Stimulated activated memory B cell treated with anti-CD40 and anti-IgM and Interleukin-4, amounts not matched to agents 10 μg/mL and 1 μg/mL and 100 μg/mL, for 72 hours (primary cell): Measurements from ENCODE around the gene PSMC3.

Experiments used
- ATAC-seq: fragments of 150-1000 bp; cut with Tn5 transposase; 2 replicates; pipeline ENCODE4 v1.10.0; 2021
- H3K27ac Mint-ChIP-seq: one replicate; pipeline ENCODE4 v1.8.0; 2022; ENCODE audit warnings: mild to moderate bottlenecking, mixed read lengths
- H3K27me3 Mint-ChIP-seq: one replicate; pipeline ENCODE4 v1.8.0; 2022; ENCODE audit warnings: mixed read lengths
- H3K36me3 Mint-ChIP-seq: one replicate; pipeline ENCODE4 v1.8.0; 2022; ENCODE audit warnings: mixed read lengths
- H3K4me1 Mint-ChIP-seq: one replicate; pipeline ENCODE4 v1.8.0; 2022; ENCODE audit warnings: mixed read lengths
- H3K4me3 Mint-ChIP-seq: one replicate; pipeline ENCODE4 v1.8.0; 2022; ENCODE audit warnings: mild to moderate bottlenecking, moderate library complexity, mixed read lengths
- H3K9me3 Mint-ChIP-seq: one replicate; pipeline ENCODE4 v1.8.0; 2022; ENCODE audit warnings: mixed read lengths

Gene PSMC3

GRCh38 chr11:47434011-47434786, 8.0 kb upstream of the PSMC3 start:
- no peak overlapping the region for H3K4me3 Mint-ChIP-seq
- H3K27ac Mint-ChIP-seq = no peak overlapping the region
- H3K4me1 Mint-ChIP-seq = no peaks in the 10 kb centered on the region
- no peaks in the 10 kb centered on the region for H3K9me3 Mint-ChIP-seq
- no peaks in the 10 kb centered on the region for H3K27me3 Mint-ChIP-seq
- ATAC-seq = no peak
- no peaks in the 10 kb centered on the region for H3K36me3 Mint-ChIP-seq

DNA sequence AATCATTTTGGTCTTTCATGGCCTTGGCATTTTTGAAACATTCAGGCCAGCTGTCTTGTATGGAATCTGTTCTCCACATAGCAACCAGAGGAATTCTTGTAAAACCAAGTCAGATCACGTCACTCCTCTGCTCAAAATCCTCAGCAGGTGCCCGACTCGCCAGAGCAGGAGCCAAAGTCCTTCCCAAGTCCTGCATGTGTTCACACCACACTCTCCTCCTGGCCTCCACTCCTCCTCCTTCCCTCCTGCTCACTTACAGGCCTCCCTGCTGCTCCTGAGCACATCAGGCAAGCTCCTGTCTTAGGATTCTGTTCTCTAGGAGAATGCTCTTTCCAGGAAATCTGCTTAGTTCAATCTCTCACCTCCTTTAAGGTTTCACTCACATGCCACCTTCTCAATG, 6.9 kb upstream of the PSMC3 start:
- Mint-ChIP-seq H3K4me1 (no peaks in the 10 kb centered on the region), H3K4me3 (no peak overlapping the region), H3K27ac (no peak overlapping the region), H3K9me3 (no peaks in the 10 kb centered on the region), H3K36me3 (no peaks in the 10 kb centered on the region), H3K27me3 (no peaks in the 10 kb centered on the region)
- ATAC-seq = no peak

DNA sequence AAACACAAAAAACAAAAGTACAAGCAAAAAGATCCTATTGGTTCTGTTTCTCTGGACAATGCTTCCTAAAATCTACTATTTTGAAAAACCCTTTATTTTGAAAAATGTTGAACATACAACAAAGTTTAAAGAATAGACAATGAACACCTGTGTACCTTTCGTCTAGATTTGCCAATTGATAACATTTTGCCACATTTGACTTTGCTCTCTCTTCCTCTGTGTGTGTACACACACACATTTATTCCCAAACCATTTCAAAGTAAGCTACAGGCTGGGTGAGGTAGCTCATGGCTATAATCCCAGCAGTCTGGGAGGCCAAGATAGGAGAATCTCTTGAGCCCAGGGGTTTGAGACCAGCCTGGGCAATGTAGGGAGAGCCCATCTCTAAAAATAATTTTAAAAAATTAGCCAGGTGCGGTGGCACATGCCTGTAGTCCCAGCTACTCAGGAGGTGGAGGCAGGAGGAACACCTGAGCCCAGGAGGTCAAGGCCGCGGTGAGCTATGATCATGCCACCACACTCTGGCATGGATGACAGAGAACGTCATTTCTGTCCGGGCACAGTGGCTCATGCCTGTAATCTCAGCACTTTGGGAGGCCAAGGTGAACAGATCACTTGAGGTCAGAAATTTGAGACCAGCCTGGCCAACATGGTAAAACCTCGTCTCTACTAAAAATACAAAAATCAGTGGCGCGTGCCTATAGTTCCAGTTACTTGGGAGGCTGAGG, 5.3 kb upstream of the PSMC3 start:
- H3K27ac Mint-ChIP-seq = no peak overlapping the region
- no peak overlapping the region for H3K4me3 Mint-ChIP-seq
- no peaks in the 10 kb centered on the region for H3K36me3 Mint-ChIP-seq
- no peaks in the 10 kb centered on the region for H3K27me3 Mint-ChIP-seq
- H3K9me3 Mint-ChIP-seq = no peaks in the 10 kb centered on the region
- no peak for ATAC-seq
- H3K4me1 Mint-ChIP-seq = no peaks in the 10 kb centered on the region

- no peak overlapping the region for H3K4me3 Mint-ChIP-seq
- H3K9me3 Mint-ChIP-seq = no peaks in the 10 kb centered on the region
- no peaks in the 10 kb centered on the region for H3K27me3 Mint-ChIP-seq
- no peak overlapping the region for H3K27ac Mint-ChIP-seq
- ATAC-seq = no peak
- peaks cover 8% of the 10 kb centered on the region for H3K36me3 Mint-ChIP-seq
- H3K4me1 Mint-ChIP-seq = peaks cover 8% of the 10 kb centered on the region
These were observed 4.3 kb upstream of the PSMC3 start for GRCh38 chr11:47430524-47430923.

GRCh38 chr11:47425611-47426010, 628 bp downstream of the PSMC3 start:
- Mint-ChIP-seq H3K4me3 (peak overlapping the region; percentile 91), H3K27me3 (no peaks in the 10 kb centered on the region), H3K27ac (peak overlapping the region; percentile 97), H3K36me3 (peaks cover 45% of the 10 kb centered on the region), H3K9me3 (no peaks in the 10 kb centered on the region), H3K4me1 (peaks cover 25% of the 10 kb centered on the region)
- ATAC-seq = no peak

DNA sequence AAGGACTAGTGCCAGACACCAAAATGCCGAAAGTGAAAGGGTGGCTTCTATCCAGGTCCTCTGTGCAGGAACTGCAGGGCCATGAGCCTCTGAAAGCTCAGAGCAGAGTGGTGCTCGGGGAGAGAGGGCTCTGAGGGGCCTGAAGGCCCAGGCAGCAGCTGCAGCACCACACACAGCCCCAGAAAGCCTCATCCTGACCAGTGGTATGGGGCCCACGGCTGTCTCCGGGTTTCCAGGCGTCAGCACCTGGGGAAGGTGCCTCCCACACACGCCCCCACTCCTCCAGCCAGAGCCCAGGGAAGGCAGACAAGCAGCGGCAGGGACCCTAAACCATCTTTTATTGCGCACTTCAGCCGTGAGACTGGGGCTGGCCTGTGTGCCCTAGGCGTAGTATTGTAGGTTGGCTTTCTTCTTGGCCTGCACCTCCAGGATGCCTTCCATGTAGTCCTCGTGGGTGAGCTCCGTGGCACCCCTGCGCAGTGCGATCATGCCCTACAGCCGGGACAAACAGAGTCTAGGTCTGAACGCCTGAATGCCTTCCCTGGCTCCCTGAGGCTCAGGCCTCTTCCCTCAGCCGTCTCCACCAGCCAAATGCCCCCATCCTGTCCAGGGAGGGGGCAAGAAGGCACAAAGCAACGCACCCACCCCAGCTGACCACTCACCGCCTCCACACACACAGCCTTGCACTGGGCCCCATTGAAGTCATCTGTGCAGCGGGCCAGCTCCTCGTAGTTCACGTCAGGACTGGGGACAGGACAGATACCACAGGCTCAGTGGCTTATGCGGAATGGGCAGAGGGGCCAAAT, 7.6 kb downstream of the PSMC3 start:
- Mint-ChIP-seq H3K4me1 (peaks cover 14% of the 10 kb centered on the region), H3K4me3 (no peak overlapping the region), H3K27ac (peak overlapping the region; percentile 69), H3K36me3 (peaks cover 67% of the 10 kb centered on the region), H3K9me3 (no peaks in the 10 kb centered on the region), H3K27me3 (no peaks in the 10 kb centered on the region)
- no peak for ATAC-seq

DNA sequence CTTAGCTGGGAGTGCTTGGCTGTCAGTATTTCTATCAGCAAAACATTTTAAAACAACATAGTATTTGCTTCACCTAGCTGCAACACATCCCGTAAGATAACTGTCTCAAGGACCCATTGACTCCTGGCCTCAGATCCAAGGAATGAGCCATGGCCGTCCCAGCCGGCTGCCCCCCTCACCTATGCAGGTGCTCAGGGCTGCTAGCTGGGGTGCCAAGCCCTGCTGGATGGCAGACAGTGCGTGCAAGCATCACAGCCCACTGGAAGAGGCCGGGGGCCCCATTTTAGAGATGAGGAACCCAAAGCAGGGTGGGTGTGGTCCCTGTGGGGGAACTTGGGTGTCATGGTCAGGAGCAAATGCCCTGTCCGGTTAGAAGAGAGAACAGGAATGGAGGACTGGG, 8.5 kb downstream of the PSMC3 start:
- Mint-ChIP-seq H3K9me3 (no peaks in the 10 kb centered on the region), H3K27me3 (no peaks in the 10 kb centered on the region), H3K27ac (peak overlapping the region; percentile 69), H3K4me3 (no peak overlapping the region), H3K36me3 (peaks cover 70% of the 10 kb centered on the region), H3K4me1 (peaks cover 15% of the 10 kb centered on the region)
- ATAC-seq = no peak

GRCh38 chr11:47415949-47416472, 10.2 kb downstream of the PSMC3 start:
- no peak overlapping the region for H3K27ac Mint-ChIP-seq
- H3K27me3 Mint-ChIP-seq = no peaks in the 10 kb centered on the region
- no peaks in the 10 kb centered on the region for H3K9me3 Mint-ChIP-seq
- peaks cover 25% of the 10 kb centered on the region for H3K4me1 Mint-ChIP-seq
- ATAC-seq = no peak
- peaks cover 57% of the 10 kb centered on the region for H3K36me3 Mint-ChIP-seq
- H3K4me3 Mint-ChIP-seq = no peak overlapping the region

DNA sequence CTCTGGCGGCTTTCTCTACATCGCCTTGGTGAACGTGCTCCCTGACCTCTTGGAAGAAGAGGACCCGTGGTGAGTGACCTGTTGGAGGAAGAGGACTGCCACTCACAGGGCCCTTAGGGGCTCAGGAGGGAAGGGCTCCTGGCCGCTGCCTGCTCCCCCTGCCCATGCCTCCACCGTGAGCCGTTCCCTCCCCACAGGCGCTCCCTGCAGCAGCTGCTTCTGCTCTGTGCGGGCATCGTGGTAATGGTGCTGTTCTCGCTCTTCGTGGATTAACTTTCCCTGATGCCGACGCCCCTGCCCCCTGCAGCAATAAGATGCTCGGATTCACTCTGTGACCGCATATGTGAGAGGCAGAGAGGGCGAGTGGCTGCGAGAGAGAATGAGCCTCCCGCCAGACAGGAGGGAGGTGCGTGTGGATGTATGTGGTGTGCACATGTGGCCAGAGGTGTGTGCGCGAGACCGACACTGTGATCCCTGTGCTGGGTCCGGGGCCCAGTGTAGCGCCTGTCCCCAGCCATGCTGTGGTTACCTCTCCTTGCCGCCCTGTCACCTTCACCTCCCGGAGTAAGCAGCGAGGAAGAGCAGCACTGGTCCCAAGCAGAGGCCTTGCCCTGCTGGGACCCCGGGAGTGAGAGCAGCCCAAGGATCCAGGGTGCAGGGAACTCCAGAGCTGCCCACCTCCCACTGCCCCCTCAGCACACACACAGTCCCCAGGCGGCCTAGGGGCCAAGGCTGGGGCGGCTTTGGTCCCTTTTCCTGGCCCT, 11.0 kb downstream of the PSMC3 start:
- H3K4me1 Mint-ChIP-seq = peaks cover 27% of the 10 kb centered on the region
- no peak overlapping the region for H3K4me3 Mint-ChIP-seq
- no peaks in the 10 kb centered on the region for H3K27me3 Mint-ChIP-seq
- H3K27ac Mint-ChIP-seq = peak overlapping the region; percentile 42
- no peak for ATAC-seq
- no peaks in the 10 kb centered on the region for H3K9me3 Mint-ChIP-seq
- peaks cover 52% of the 10 kb centered on the region for H3K36me3 Mint-ChIP-seq

GRCh38 chr11:47414685-47415070, 11.6 kb downstream of the PSMC3 start:
- peaks cover 33% of the 10 kb centered on the region for H3K4me1 Mint-ChIP-seq
- H3K27ac Mint-ChIP-seq = no peak overlapping the region
- H3K36me3 Mint-ChIP-seq = peaks cover 46% of the 10 kb centered on the region
- H3K27me3 Mint-ChIP-seq = no peaks in the 10 kb centered on the region
- no peak overlapping the region for H3K4me3 Mint-ChIP-seq
- ATAC-seq = peak; percentile 4
- no peaks in the 10 kb centered on the region for H3K9me3 Mint-ChIP-seq

DNA sequence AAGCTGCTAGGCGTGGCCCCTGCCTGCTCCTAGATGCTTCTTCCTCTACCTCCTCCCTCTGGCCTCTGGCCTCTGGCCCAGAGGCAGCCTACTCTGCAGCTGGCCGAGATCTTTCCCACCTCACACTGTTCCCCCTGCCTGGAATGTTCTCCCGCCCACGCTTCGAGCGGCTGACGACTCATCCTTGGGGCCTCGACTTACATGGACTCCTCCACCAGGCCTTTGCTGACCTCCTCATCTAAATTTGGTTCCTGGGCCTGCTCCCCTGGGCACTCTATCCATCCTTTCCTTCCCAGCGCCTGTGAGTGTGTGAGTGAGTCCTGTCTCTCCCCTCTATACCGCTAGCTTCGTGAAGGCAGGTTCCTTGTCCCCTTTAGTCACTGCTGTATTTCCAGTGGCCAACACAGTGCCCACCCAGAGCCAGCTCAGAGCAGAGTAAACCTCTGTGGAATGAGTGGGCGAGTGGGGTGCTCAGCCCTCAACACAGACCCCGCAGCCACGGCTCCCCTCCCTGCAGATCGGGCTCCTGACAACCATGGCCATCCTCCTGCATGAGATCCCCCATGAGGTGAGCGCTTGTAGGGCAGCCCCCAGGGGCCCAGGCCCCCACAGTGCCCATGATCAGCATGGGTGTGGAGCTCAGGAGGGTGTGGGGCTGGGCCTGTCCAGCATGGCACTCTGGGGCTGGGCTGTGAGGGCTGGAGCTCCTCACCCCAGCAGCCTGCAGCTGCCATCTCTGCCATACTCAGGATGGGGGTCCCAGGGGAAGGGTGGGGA, 12.1 kb downstream of the PSMC3 start:
- Mint-ChIP-seq H3K36me3 (peaks cover 42% of the 10 kb centered on the region), H3K9me3 (no peaks in the 10 kb centered on the region), H3K27ac (peak overlapping the region; percentile 11), H3K27me3 (no peaks in the 10 kb centered on the region), H3K4me3 (no peak overlapping the region), H3K4me1 (peaks cover 39% of the 10 kb centered on the region)
- peak; percentile 1 for ATAC-seq

- H3K27ac Mint-ChIP-seq = peak overlapping the region; percentile 11
- no peaks in the 10 kb centered on the region for H3K27me3 Mint-ChIP-seq
- H3K9me3 Mint-ChIP-seq = no peaks in the 10 kb centered on the region
- H3K4me3 Mint-ChIP-seq = no peak overlapping the region
- ATAC-seq = no peak
- H3K4me1 Mint-ChIP-seq = peaks cover 45% of the 10 kb centered on the region
- H3K36me3 Mint-ChIP-seq = peaks cover 35% of the 10 kb centered on the region
These were observed 12.9 kb downstream of the PSMC3 start for GRCh38 chr11:47413351-47413750.

DNA sequence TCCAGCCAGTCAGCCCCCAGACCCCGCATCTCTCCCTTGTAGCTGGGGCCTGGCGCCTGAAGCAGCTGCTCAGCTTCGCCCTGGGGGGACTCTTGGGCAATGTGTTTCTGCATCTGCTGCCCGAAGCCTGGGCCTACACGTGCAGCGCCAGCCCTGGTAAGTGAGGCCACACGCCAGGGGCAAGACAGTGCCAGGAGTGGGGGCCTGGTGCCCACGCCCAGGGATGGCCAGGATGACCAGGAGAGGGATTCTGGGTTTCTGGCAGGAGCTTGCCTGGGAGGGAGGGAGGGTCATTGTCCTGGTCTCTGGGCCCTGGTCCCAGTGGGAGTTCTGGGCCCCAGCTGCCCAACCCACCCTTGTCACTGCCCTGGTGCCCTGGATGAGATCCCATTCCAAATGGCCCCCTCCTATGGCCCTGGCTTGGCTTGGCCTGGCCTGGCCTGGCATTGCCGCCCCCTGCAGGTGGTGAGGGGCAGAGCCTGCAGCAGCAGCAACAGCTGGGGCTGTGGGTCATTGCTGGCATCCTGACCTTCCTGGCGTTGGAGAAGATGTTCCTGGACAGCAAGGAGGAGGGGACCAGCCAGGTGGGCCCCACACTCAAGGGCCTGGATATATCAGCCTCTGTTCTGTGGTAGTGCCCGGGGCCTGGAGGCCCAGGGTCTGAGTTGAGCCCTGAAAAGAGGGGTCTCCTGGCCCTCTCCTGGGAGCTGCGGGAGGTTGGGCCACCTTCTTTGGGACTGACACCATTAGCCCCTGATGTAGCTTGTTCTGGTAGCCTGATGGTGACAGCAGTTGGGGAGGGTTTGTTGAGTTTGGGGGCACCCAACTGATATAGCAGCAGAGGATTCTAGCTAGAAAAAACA, 14.1 kb downstream of the PSMC3 start:
- Mint-ChIP-seq H3K9me3 (no peaks in the 10 kb centered on the region), H3K4me3 (no peak overlapping the region), H3K36me3 (peaks cover 22% of the 10 kb centered on the region), H3K27ac (peak overlapping the region; percentile 58), H3K4me1 (peaks cover 46% of the 10 kb centered on the region), H3K27me3 (no peaks in the 10 kb centered on the region)
- ATAC-seq = no peak
